ENCODE data around the gene KMT2A.

KMT2A gene

DNA sequence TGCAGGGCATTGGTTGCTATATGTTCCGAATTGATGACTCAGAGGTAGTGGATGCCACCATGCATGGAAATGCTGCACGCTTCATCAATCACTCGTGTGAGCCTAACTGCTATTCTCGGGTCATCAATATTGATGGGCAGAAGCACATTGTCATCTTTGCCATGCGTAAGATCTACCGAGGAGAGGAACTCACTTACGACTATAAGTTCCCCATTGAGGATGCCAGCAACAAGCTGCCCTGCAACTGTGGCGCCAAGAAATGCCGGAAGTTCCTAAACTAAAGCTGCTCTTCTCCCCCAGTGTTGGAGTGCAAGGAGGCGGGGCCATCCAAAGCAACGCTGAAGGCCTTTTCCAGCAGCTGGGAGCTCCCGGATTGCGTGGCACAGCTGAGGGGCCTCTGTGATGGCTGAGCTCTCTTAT lies 85.6 kb downstream of the KMT2A start:
- DNase-seq (ENCODE audit: low read depth) = no peak
- no peak overlapping the region for H3K4me3 ChIP-seq (ENCODE audit: low read depth, low read length)
- TF ChIP-seq CTCF (conservative IDR thresholded peaks at IDR 0.05; ENCODE audit: low read depth, low read length) = no peak

DNA sequence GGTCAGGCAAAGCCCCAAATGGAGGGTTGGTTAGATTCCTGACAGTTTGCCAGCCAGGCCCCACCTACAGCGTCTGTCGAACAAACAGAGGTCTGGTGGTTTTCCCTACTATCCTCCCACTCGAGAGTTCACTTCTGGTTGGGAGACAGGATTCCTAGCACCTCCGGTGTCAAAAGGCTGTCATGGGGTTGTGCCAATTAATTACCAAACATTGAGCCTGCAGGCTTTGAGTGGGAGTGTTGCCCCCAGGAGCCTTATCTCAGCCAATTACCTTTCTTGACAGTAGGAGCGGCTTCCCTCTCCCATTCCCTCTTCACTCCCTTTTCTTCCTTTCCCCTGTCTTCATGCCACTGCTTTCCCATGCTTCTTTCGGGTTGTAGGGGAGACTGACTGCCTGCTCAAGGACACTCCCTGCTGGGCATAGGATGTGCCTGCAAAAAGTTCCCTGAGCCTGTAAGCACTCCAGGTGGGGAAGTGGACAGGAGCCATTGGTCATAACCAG lies 86.3 kb downstream of the KMT2A start:
- peak; percentile 66 for DNase-seq (ENCODE audit: low read depth)
- TF ChIP-seq CTCF (conservative IDR thresholded peaks at IDR 0.05; ENCODE audit: low read depth, low read length) = peak; percentile 73
- no peak overlapping the region for H3K4me3 ChIP-seq (ENCODE audit: low read depth, low read length)

- DNase-seq (ENCODE audit: low read depth) = no peak
- peak; percentile 4 for TF ChIP-seq CTCF (conservative IDR thresholded peaks at IDR 0.05; ENCODE audit: low read depth, low read length)
- no peak overlapping the region for H3K4me3 ChIP-seq (ENCODE audit: low read depth, low read length)
Observed at GRCh38 chr11:118524356-118524755, 88.1 kb downstream of the KMT2A start.

DNA sequence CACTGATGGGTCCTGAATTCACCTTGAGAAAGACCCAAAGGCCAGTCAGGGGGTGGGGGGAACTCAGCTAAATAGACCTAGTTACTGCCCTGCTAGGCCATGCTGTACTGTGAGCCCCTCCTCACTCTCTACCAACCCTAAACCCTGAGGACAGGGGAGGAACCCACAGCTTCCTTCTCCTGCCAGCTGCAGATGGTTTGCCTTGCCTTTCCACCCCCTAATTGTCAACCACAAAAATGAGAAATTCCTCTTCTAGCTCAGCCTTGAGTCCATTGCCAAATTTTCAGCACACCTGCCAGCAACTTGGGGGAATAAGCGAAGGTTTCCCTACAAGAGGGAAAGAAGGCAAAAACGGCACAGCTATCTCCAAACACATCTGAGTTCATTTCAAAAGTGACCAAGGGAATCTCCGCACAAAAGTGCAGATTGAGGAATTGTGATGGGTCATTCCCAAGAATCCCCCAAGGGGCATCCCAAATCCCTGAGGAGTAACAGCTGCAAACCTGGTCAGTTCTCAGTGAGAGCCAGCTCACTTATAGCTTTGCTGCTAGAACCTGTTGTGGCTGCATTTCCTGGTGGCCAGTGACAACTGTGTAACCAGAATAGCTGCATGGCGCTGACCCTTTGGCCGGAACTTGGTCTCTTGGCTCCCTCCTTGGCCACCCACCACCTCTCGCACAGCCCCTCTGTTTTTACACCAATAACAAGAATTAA lies 88.6 kb downstream of the KMT2A start:
- no peak for TF ChIP-seq CTCF (conservative IDR thresholded peaks at IDR 0.05; ENCODE audit: low read depth, low read length)
- H3K4me3 ChIP-seq (ENCODE audit: low read depth, low read length) = no peak overlapping the region
- DNase-seq (ENCODE audit: low read depth) = no peak

GRCh38 chr11:118526688-118527087 lies 90.4 kb downstream of the KMT2A start:
- TF ChIP-seq CTCF (conservative IDR thresholded peaks at IDR 0.05; ENCODE audit: low read depth, low read length) = no peak
- no peak for DNase-seq (ENCODE audit: low read depth)
- no peak overlapping the region for H3K4me3 ChIP-seq (ENCODE audit: low read depth, low read length)

- DNase-seq (ENCODE audit: low read depth) = peak; percentile 30
- no peak within 1 kb of the TSS for H3K4me3 ChIP-seq (ENCODE audit: low read depth, low read length)
- no peak for TF ChIP-seq CTCF (conservative IDR thresholded peaks at IDR 0.05; ENCODE audit: low read depth, low read length)
Observed at GRCh38 chr11:118527109-118527508, 90.8 kb downstream of the KMT2A start, which contains the start of gene TTC36. Gene TTC36, plus strand, starts transcription at chr11:118527474. Its CDS starts 21 bp downstream, at chr11:118527495.

- DNase-seq (ENCODE audit: low read depth) = no peak
- H3K4me3 ChIP-seq (ENCODE audit: low read depth, low read length) = no peak overlapping the region
- TF ChIP-seq CTCF (conservative IDR thresholded peaks at IDR 0.05; ENCODE audit: low read depth, low read length) = no peak
Observed at GRCh38 chr11:118528511-118528910, 92.2 kb downstream of the KMT2A start.

All from choroid plexus epithelial cell (primary cell).